Stimulated activated naive CD8-positive, alpha-beta T cell treated with anti-CD3 and anti-CD28 coated beads, Interleukin-15, amount 100 ng/mL, for 72 hours (primary cell): Measurements from ENCODE around the gene FBXW5.

Experiments used
- ATAC-seq: fragments of 150-1000 bp; cut with Tn5 transposase; 2 replicates; pipeline ENCODE4 v1.10.0; 2021; ENCODE audit warnings: mild to moderate bottlenecking, moderate library complexity
- DNase-seq, 2 donors: peaks; one replicate each; pipeline ENCODE4 v3.0.0; 2021 to 2022
- H3K27ac Mint-ChIP-seq, 2 donors: one replicate each; pipeline ENCODE4 v1.8.0; 2022; ENCODE audit warnings: mild to moderate bottlenecking in 2 of 2, mixed read lengths in 2 of 2, moderate library complexity in 2 of 2
- H3K27me3 Mint-ChIP-seq: one replicate; pipeline ENCODE4 v1.8.0; 2022; ENCODE audit warnings: mixed read lengths
- H3K4me1 Mint-ChIP-seq: one replicate; pipeline ENCODE4 v1.8.0; 2022; ENCODE audit warnings: mild to moderate bottlenecking, mixed read lengths
- H3K4me3 Mint-ChIP-seq, 2 donors: one replicate each; pipeline ENCODE4 v1.8.0; 2022; ENCODE audit warnings: mild to moderate bottlenecking in 2 of 2, mixed read lengths in 2 of 2, moderate library complexity in 1 of 2
- H3K9me3 Mint-ChIP-seq, 2 donors: one replicate each; pipeline ENCODE4 v1.8.0; 2022; ENCODE audit warnings: mixed read lengths in 2 of 2

FBXW5 gene

GRCh38 chr9:136940526-136941230, 3.9 kb downstream of the FBXW5 start:
- Mint-ChIP-seq H3K9me3 (no peaks in the 10 kb centered on the region), H3K4me1 (peaks cover 25% of the 10 kb centered on the region), H3K27ac (no peak overlapping the region), H3K4me3 (no peak overlapping the region), H3K27me3 (no peaks in the 10 kb centered on the region)
- ATAC-seq (no peak), DNase-seq (peak in 1 of 2 donors; percentile 11)

- ATAC-seq (no peak), DNase-seq (no peak)
- Mint-ChIP-seq H3K27me3 (no peaks in the 10 kb centered on the region), H3K9me3 (no peaks in the 10 kb centered on the region), H3K27ac (peak overlapping the region in 1 of 2 donors; percentile 95), H3K4me3 (no peak overlapping the region), H3K4me1 (peaks cover 21% of the 10 kb centered on the region)
These were observed 4.5 kb downstream of the FBXW5 start for GRCh38 chr9:136939996-136940525.

- ATAC-seq (no peak), DNase-seq (no peak)
- Mint-ChIP-seq H3K4me1 (peaks cover 16% of the 10 kb centered on the region), H3K27ac (peak overlapping the region in 1 of 2 donors; percentile 95), H3K4me3 (no peak overlapping the region), H3K9me3 (no peaks in the 10 kb centered on the region), H3K27me3 (no peaks in the 10 kb centered on the region)
These were observed 5.0 kb downstream of the FBXW5 start for GRCh38 chr9:136939431-136939995.

- no peak overlapping the region for H3K27ac Mint-ChIP-seq
- ATAC-seq = no peak
These were observed 7.1 kb downstream of the FBXW5 start for GRCh38 chr9:136937186-136938001.

GRCh38 chr9:136936645-136937170, 7.8 kb downstream of the FBXW5 start:
- no peak for DNase-seq
- H3K4me1 Mint-ChIP-seq = peaks cover 19% of the 10 kb centered on the region
- H3K9me3 Mint-ChIP-seq = peaks cover 0 to 7% of the 10 kb centered on the region in 2 donors
- H3K27me3 Mint-ChIP-seq = no peaks in the 10 kb centered on the region
- ATAC-seq = no peak
- no peak overlapping the region for H3K27ac Mint-ChIP-seq
- no peak overlapping the region for H3K4me3 Mint-ChIP-seq

More at GRCh38 chr9:136937186-136938001, 7.1 kb downstream of the FBXW5 start:
- no peak overlapping the region for H3K4me3 Mint-ChIP-seq
- no peak for DNase-seq
- no peaks in the 10 kb centered on the region for H3K27me3 Mint-ChIP-seq
- H3K4me1 Mint-ChIP-seq = peaks cover 13% of the 10 kb centered on the region
- H3K9me3 Mint-ChIP-seq = peaks cover 0 to 7% of the 10 kb centered on the region in 2 donors

- ATAC-seq = no peak
These were observed 8.9 kb downstream of the FBXW5 start for GRCh38 chr9:136935651-136936050.

GRCh38 chr9:136934277-136934676, 10.3 kb downstream of the FBXW5 start:
- Mint-ChIP-seq H3K27ac (no peak overlapping the region), H3K4me1 (peaks cover 16% of the 10 kb centered on the region), H3K4me3 (no peak overlapping the region), H3K9me3 (peaks cover 0 to 7% of the 10 kb centered on the region in 2 donors), H3K27me3 (no peaks in the 10 kb centered on the region)
- DNase-seq (no peak), ATAC-seq (no peak)

More at GRCh38 chr9:136935651-136936050, 8.9 kb downstream of the FBXW5 start:
- Mint-ChIP-seq H3K27me3 (no peaks in the 10 kb centered on the region), H3K9me3 (peaks cover 0 to 7% of the 10 kb centered on the region in 2 donors), H3K4me1 (peaks cover 22% of the 10 kb centered on the region), H3K27ac (peak overlapping the region in 1 of 2 donors; percentile 55), H3K4me3 (no peak overlapping the region)
- DNase-seq = no peak

- DNase-seq = no peak
- Mint-ChIP-seq H3K27me3 (no peaks in the 10 kb centered on the region), H3K27ac (peak overlapping the region in 1 of 2 donors; percentile 37), H3K4me3 (no peak overlapping the region), H3K9me3 (peaks cover 0 to 7% of the 10 kb centered on the region in 2 donors), H3K4me1 (peaks cover 27% of the 10 kb centered on the region)
- ATAC-seq = no peak
These were observed 12.9 kb downstream of the FBXW5 start for GRCh38 chr9:136931611-136932130.

GRCh38 chr9:136930014-136930413, 14.5 kb downstream of the FBXW5 start:
- H3K27me3 Mint-ChIP-seq = no peaks in the 10 kb centered on the region
- no peak for ATAC-seq

GRCh38 chr9:136928591-136928990, 15.9 kb downstream of the FBXW5 start:
- Mint-ChIP-seq H3K9me3 (peaks cover 0 to 7% of the 10 kb centered on the region in 2 donors), H3K4me1 (peaks cover 29% of the 10 kb centered on the region), H3K27me3 (no peaks in the 10 kb centered on the region), H3K27ac (no peak overlapping the region), H3K4me3 (no peak overlapping the region)
- DNase-seq (no peak), ATAC-seq (peak; percentile 46)

More at GRCh38 chr9:136930014-136930413, 14.5 kb downstream of the FBXW5 start:
- Mint-ChIP-seq H3K4me1 (peaks cover 29% of the 10 kb centered on the region), H3K9me3 (peaks cover 0 to 7% of the 10 kb centered on the region in 2 donors), H3K27ac (no peak overlapping the region), H3K4me3 (no peak overlapping the region)
- DNase-seq = no peak

- ATAC-seq (no peak), DNase-seq (no peak)
- Mint-ChIP-seq H3K4me3 (no peak overlapping the region), H3K27ac (peak overlapping the region in 1 of 2 donors; percentile 64), H3K4me1 (peaks cover 22% of the 10 kb centered on the region), H3K9me3 (peaks cover 0 to under 1% of the 10 kb centered on the region in 2 donors), H3K27me3 (no peaks in the 10 kb centered on the region)
These were observed 16.9 kb downstream of the FBXW5 start for GRCh38 chr9:136927343-136928271.

GRCh38 chr9:136926749-136927148, 17.8 kb downstream of the FBXW5 start:
- peak overlapping the region in 1 of 2 donors; percentile 83 for H3K27ac Mint-ChIP-seq
- H3K27me3 Mint-ChIP-seq = no peaks in the 10 kb centered on the region
- H3K4me3 Mint-ChIP-seq = no peak overlapping the region
- DNase-seq (no peak), ATAC-seq (no peak)
- H3K4me1 Mint-ChIP-seq = peaks cover 16% of the 10 kb centered on the region
- H3K9me3 Mint-ChIP-seq = no peaks in the 10 kb centered on the region

- no peaks in the 10 kb centered on the region for H3K9me3 Mint-ChIP-seq
- H3K27me3 Mint-ChIP-seq = no peaks in the 10 kb centered on the region
- no peak for DNase-seq
- peak; percentile 31 for ATAC-seq
- H3K27ac Mint-ChIP-seq = peak overlapping the region in 1 of 2 donors; percentile 35
- peaks cover 13% of the 10 kb centered on the region for H3K4me1 Mint-ChIP-seq
- no peak overlapping the region for H3K4me3 Mint-ChIP-seq
These were observed 18.3 kb downstream of the FBXW5 start for GRCh38 chr9:136926154-136926704.
